Measurements from ENCODE around the gene AFAP1. TPM values are rescaled to one million over a fixed set of nuclear protein-coding genes. Genes with fewer than 3 reads are reported as not detected.
A peak's percentile ranks its signal among the peaks of the same experiment; 100 is the strongest.

Gene AFAP1
- total and polyA plus RNA-seq, 2 of the 4 experiments (the other 2 are of a cell fraction): 48.2 to 80.9 TPM

DNA sequence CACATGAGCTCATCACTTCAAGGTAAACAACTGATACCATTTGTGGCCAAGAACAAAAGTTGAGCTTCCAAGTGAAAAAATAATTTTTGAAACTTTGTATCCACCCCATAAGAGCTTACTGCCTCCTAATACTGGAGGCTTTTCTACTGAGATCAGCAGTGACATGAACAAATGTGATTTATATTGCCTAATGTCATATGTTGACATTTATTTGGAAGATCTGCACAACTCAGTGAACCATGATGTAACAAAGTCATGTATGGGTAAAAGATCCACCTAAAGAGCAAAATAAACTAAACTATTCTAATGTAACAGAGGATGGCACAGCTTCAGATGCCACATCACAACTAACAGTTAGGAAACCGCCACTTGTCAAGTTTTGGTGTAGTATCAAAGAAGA is 65.8 kb downstream of the AFAP1 start:
- dilution Hi-C loops (cut with HindIII; ENCODE audit: low sequenced_read_pairs, unreplicated experiment): no loop called here
- H2BK5ac ChIP-seq (ENCODE audit: low read depth, low read length, poor library complexity, severe bottlenecking): peak overlapping the region; percentile 84
- H2AFZ ChIP-seq (replicated peaks; ENCODE audit: low read length, poor library complexity): no peak overlapping the region
- H4K91ac ChIP-seq (ENCODE audit: insufficient read depth, low read depth, low read length): peak overlapping the region; percentile 48
- no TSS peak for BruUV-seq (replicated peaks)
- H2AK5ac ChIP-seq (ENCODE audit: low read depth, low read length): peak overlapping the region; percentile 78
- ATAC-seq (ENCODE audit: low read depth) (no peak), DNase-seq (peak; percentile 42)
- peak overlapping the region; percentile 32 to 45; a peak in 2 of 4 replicates for H4K8ac ChIP-seq (ENCODE audit: low read depth in 2 of 2, low read length in 2 of 2)
- no peaks in the 10 kb centered on the region for H3K9me3 ChIP-seq (ENCODE audit: control insufficient read depth, insufficient read depth, low read length)
- H3K4me3 ChIP-seq (ENCODE audit: insufficient read depth, low read depth, low read length): no peak overlapping the region
- H4K5ac ChIP-seq (ENCODE audit: low read depth, low read length): peak overlapping the region; percentile 53; the same call in 1 of the 2 replicates
- H3K36me3 ChIP-seq (ENCODE audit: control insufficient read depth, insufficient read depth, low read length): peaks cover 25% of the 10 kb centered on the region
- H3K27me3 ChIP-seq (ENCODE audit: control insufficient read depth, insufficient read depth, low read length): no peaks in the 10 kb centered on the region
- H2AK9ac ChIP-seq (replicated peaks; ENCODE audit: low read depth, low read length, poor library complexity): no peak overlapping the region
- H3K4ac ChIP-seq (ENCODE audit: low read depth, low read length): 0 out of 2 replicates have a peak overlapping the region, but pooled peaks have one; percentile 0
- H3K9ac ChIP-seq (ENCODE audit: low read depth, low read length): no peak overlapping the region
- H2BK20ac ChIP-seq (ENCODE audit: low read depth, low read length): no peak overlapping the region
- no peak overlapping the region for H3K4me2 ChIP-seq (ENCODE audit: low read depth, low read length)
- in situ Hi-C loops (cut with MboI; ENCODE audit: low sequenced_read_pairs): no loop called here
- 0 out of 2 replicates have a peak overlapping the region, but pooled peaks have one; percentile 2 for H3K14ac ChIP-seq (replicated peaks; ENCODE audit: low read depth, low read length)
- POLR2A ChIA-PET (ENCODE audit: unreplicated experiment): no interaction called here
- TF ChIP-seq BHLHE40 (IDR thresholded peaks at IDR 0.05; ENCODE audit: low read depth, low read length) (no peak), CEBPB (IDR thresholded peaks at IDR 0.05; ENCODE audit: low read depth, low read length) (0 out of 2 replicates have a peak, but pooled peaks have one; percentile 12)
- H3K27ac ChIP-seq (ENCODE audit: insufficient read depth, low read length): peak overlapping the region; percentile 48; the same call in 1 of the 2 replicates
- no peak overlapping the region for H3K23ac ChIP-seq (ENCODE audit: low read depth, low read length)
- peaks cover 29% of the 10 kb centered on the region for H3K9me1 ChIP-seq (ENCODE audit: insufficient read depth, low read length)
- H2BK15ac ChIP-seq (ENCODE audit: low read depth, low read length): 0 out of 3 replicates have a peak overlapping the region, but pooled peaks have one; percentile 4
- intact Hi-C loops (cut with micrococcal nuclease): no loop called here
- H3K18ac ChIP-seq (ENCODE audit: low read depth, low read length): peak overlapping the region; percentile 61; the same call in 1 of the 2 replicates
- H3K56ac ChIP-seq (ENCODE audit: extremely low read depth, insufficient read depth, low read length): no peak overlapping the region
- no peak overlapping the region for H2BK120ac ChIP-seq (ENCODE audit: low read depth, low read length)
- CTCF ChIA-PET: interaction anchor here (0.5 to 1.3 kb wide), 2 partner anchors 8 to 14 kb away, joined by 3 read pairs; no protein-coding TSS in a partner anchor
- H3K4me1 ChIP-seq (ENCODE audit: control insufficient read depth, insufficient read depth, low read length): peaks cover 37% of the 10 kb centered on the region
- H4K20me1 ChIP-seq (ENCODE audit: insufficient read depth, low read length): peaks cover 57% of the 10 kb centered on the region
- peaks cover 8 to 79% of the 10 kb centered on the region in 2 experiments for H3K79me1 ChIP-seq (ENCODE audit: low read depth in 1 of 2, low read length in 2 of 2)
- no CpG with 5 or more reads among the region's 1 CpG for WGBS, 2 experiments (ENCODE audit: extremely low coverage in 2 of 2, insufficient read length in 1 of 2)

Measured in IMR-90 (cell line).